K562 (cell line): ENCODE results near the gene RNF167. TPM values are rescaled to one million over a fixed set of nuclear protein-coding genes. Genes with fewer than 3 reads are reported as not detected.

Experiments
- ATAC-seq: fragments of 200-7000 bp; cut with Tn5 transposase; 3 replicates; pipeline ENCODE4 v1.9.1; 2020; ENCODE audit warnings: moderate library complexity
- BruUV-seq: library from RNA; stranded (reverse); fragments of 400-500 nt; replicated peaks from 2 replicates; lab custom pipeline; 2021; lab: Mats Ljungman, UMichigan
- CTCF ChIA-PET: fragments of 300-600 bp; formaldehyde crosslinking; extraction: SDS; loops from one replicate; lab custom pipeline; 2021; ENCODE audit warnings: low intra/inter-chr PET ratio; lab: Yijun Ruan, JAX
- POLR2A ChIA-PET: fragments of 300-600, 350-650 bp; sonication (Branson Sonifier 250); formaldehyde crosslinking; extraction: SDS; loops from one replicate; lab custom pipeline; 2021; ENCODE audit warnings: antibody characterized with exemption, inconsistent platforms; lab: Yijun Ruan, JAX
- DNase-seq, 4 experiments: peaks; one replicate each; pipeline versions ENCODE4 v3.0.0 to v3.0.0-alpha.2; 2011 to 2018; ENCODE audit warnings: low spot score in 3 of 4, mixed read lengths in 3 of 4; ENCODE audit errors: extremely low read depth in 1 of 4
- FAIRE-seq: peaks from 2 replicates; lab custom pipeline; 2011; peaks lifted over from hg19 to GRCh38; lab: Jason Lieb, UNC
- H2AFZ ChIP-seq: 2 replicates; pipeline ENCODE4 v1.6.0; 2011; ENCODE audit warnings: low read depth, low read length, control low read depth, inconsistent platforms
- H3K27ac ChIP-seq: fragments of 200-600 bp; 3 replicates; pipeline ENCODE4 v1.8.0; 2011; ENCODE audit warnings: low read depth, mild to moderate bottlenecking, control low read depth, inconsistent platforms, low read length, moderate library complexity, mixed read lengths; ENCODE audit errors: extremely low read depth
- H3K27me3 ChIP-seq, 2 experiments: fragments of 300-600 bp in 1 of 2; 2 replicates in 1 of 2; 3 replicates in 1 of 2; pipeline versions ENCODE4 v1.6.0 to v1.8.0; 2011; ENCODE audit warnings: inconsistent platforms in 2 of 2, low read length in 2 of 2, mild to moderate bottlenecking in 1 of 2, mixed read lengths in 1 of 2, moderate library complexity in 1 of 2; ENCODE audit not compliant: control insufficient read depth in 2 of 2, insufficient read depth in 2 of 2
- H3K36me3 ChIP-seq: fragments of 300-600 bp; 3 replicates; pipeline ENCODE4 v1.8.0; 2011; ENCODE audit warnings: mild to moderate bottlenecking, low read length, inconsistent platforms; ENCODE audit not compliant: control insufficient read depth, insufficient read depth
- H3K4me1 ChIP-seq, 2 experiments: fragments of 200-600 bp in 1 of 2; replicated peaks in 1 of 2; 2 replicates in 1 of 2; 3 replicates in 1 of 2; pipeline versions ENCODE4 v1.5.1 to v1.8.0; 2011; ENCODE audit warnings: inconsistent platforms in 2 of 2, low read length in 2 of 2, mild to moderate bottlenecking in 1 of 2, mixed read lengths in 1 of 2, moderate library complexity in 1 of 2; ENCODE audit not compliant: control insufficient read depth in 2 of 2, insufficient read depth in 2 of 2
- H3K4me2 ChIP-seq: 2 replicates; pipeline ENCODE4 v1.6.1; 2011; ENCODE audit warnings: low read length, control low read depth, inconsistent platforms, mixed read lengths; ENCODE audit not compliant: insufficient read depth
- H3K4me3 ChIP-seq: fragments of 200-600 bp; sonication (generic), shearing (Covaris generic); 2 replicates; pipeline ENCODE4 v1.5.1; 2016; ENCODE audit warnings: control low read depth, inconsistent platforms
- H3K79me2 ChIP-seq: fragments of 200-600 bp; 3 replicates; pipeline ENCODE4 v1.8.0; 2011; ENCODE audit warnings: low read length, inconsistent platforms; ENCODE audit not compliant: control insufficient read depth, insufficient read depth
- H3K9ac ChIP-seq, 2 experiments: 2 replicates each; pipeline versions ENCODE4 v1.6.0 to v1.6.1; 2011; ENCODE audit warnings: low read depth in 2 of 2, low read length in 2 of 2, control low read depth in 1 of 2, inconsistent platforms in 1 of 2, mild to moderate bottlenecking in 1 of 2, mixed read lengths in 1 of 2; ENCODE audit not compliant: insufficient read depth in 1 of 2
- H3K9me1 ChIP-seq: one replicate; pipeline ENCODE4 v1.6.0; 2011; ENCODE audit warnings: inconsistent platforms, mild to moderate bottlenecking, low read length, moderate library complexity; ENCODE audit not compliant: control insufficient read depth, insufficient read depth
- H3K9me3 ChIP-seq: replicated peaks from 2 replicates; pipeline ENCODE4 v1.5.1; 2011; ENCODE audit warnings: low read depth, low read length, inconsistent platforms; ENCODE audit not compliant: control insufficient read depth, insufficient read depth
- H4K20me1 ChIP-seq: replicated peaks from 2 replicates; pipeline ENCODE4 v1.6.1; 2011; ENCODE audit warnings: low read length, inconsistent platforms, mixed read lengths; ENCODE audit not compliant: control insufficient read depth, insufficient read depth
- ATF7 ChIP-seq: fragments of 450-650 bp; IDR thresholded peaks from 2 replicates; pipeline ENCODE4 v1.7.1; 2014; ENCODE audit warnings: mild to moderate bottlenecking, moderate library complexity
- DACH1 ChIP-seq: fragments of 450-650 bp; IDR thresholded peaks from 2 replicates; pipeline ENCODE4 v1.6.1; 2018; ENCODE audit not compliant: partially characterized antibody
- ELF2 ChIP-seq: fragments of 250-450 bp; sonication (Bioruptor Pico); IDR thresholded peaks from 2 replicates; pipeline ENCODE4 v1.5.0; 2021; ENCODE audit warnings: mild to moderate bottlenecking
- ETV6 ChIP-seq, 3 experiments: fragments of 150-350 bp in 1 of 3; sonication (generic) in 1 of 3; formaldehyde crosslinking in 1 of 3; IDR thresholded peaks; 2 replicates each; pipeline versions ENCODE4 v1.6.1 to v1.8.0; 2014 to 2022; ENCODE audit warnings: borderline replicate concordance in 2 of 3, low read depth in 2 of 3, antibody characterized with exemption in 1 of 3, low read length in 1 of 3, mild to moderate bottlenecking in 1 of 3, missing genetic modification reagents in 1 of 3
- HNRNPL ChIP-seq: fragments of 200-400 bp; formaldehyde crosslinking; IDR thresholded peaks from 2 replicates; pipeline ENCODE4 v1.6.1; 2017; ENCODE audit warnings: low read depth, mild to moderate bottlenecking, low read length
- MITF ChIP-seq: IDR thresholded peaks from 2 replicates; pipeline ENCODE4 v1.6.1; 2014; ENCODE audit warnings: antibody characterized with exemption
- NR2C2 ChIP-seq, 2 experiments: fragments of 200-800 bp in 1 of 2; sonication (Bioruptor generic) in 1 of 2; sonication (generic) in 1 of 2; formaldehyde crosslinking in 1 of 2; IDR thresholded peaks; 2 replicates each; pipeline versions ENCODE4 v1.6.1 to v1.8.0; 2016 to 2022; ENCODE audit warnings: mild to moderate bottlenecking in 1 of 2, missing compliant biosample characterization in 1 of 2, missing genetic modification characterization in 1 of 2, missing genetic modification reagents in 1 of 2
- PHB ChIP-seq: fragments of 250-450 bp; sonication (Bioruptor Pico); IDR thresholded peaks from 2 replicates; pipeline ENCODE4 v1.5.0; 2021
- POLR2A ChIP-seq: fragments of 450-650 bp; conservative IDR thresholded peaks from 2 replicates; pipeline ENCODE4 v1.6.1; 2016
- POLR2B ChIP-seq: fragments of 450-650 bp; IDR thresholded peaks from 2 replicates; pipeline ENCODE4 v1.6.1; 2018; ENCODE audit warnings: low read depth; ENCODE audit not compliant: partially characterized antibody
- SAFB ChIP-seq: fragments of 200-400 bp; formaldehyde crosslinking; IDR thresholded peaks from 2 replicates; pipeline ENCODE4 v1.6.1; 2017; ENCODE audit warnings: low read depth, low read length, borderline replicate concordance
- SMAD4 ChIP-seq: fragments of 250-450 bp; sonication (Bioruptor Pico); conservative IDR thresholded peaks from 2 replicates; pipeline ENCODE4 v1.8.0; 2021; ENCODE audit warnings: inconsistent platforms, mild to moderate bottlenecking, moderate library complexity
- TEAD2 ChIP-seq: fragments of 450-650 bp; IDR thresholded peaks from 2 replicates; pipeline ENCODE4 v1.6.1; 2016; ENCODE audit warnings: missing genetic modification characterization, control low read depth, missing compliant biosample characterization
- U2AF1 ChIP-seq: fragments of 200-400 bp; formaldehyde crosslinking; optimal IDR thresholded peaks from 2 replicates; pipeline ENCODE3; 2017; ENCODE audit warnings: mild to moderate bottlenecking, low read depth, low read length, moderate library complexity
- YY1 ChIP-seq, 3 experiments: IDR thresholded peaks; 2 replicates each; pipeline ENCODE4 v1.6.1; 2011; ENCODE audit warnings: low read length in 2 of 3, mild to moderate bottlenecking in 2 of 3, moderate library complexity in 2 of 3, borderline replicate concordance in 1 of 3, control low read depth in 1 of 3, low read depth in 1 of 3; ENCODE audit not compliant: insufficient read depth in 3 of 3, insufficient replicate concordance in 2 of 3, control insufficient read depth in 1 of 3, insufficient read length in 1 of 3; ENCODE audit errors: extremely low read depth in 1 of 3
- ZBTB8A ChIP-seq: fragments of 450-650 bp; IDR thresholded peaks from 2 replicates; pipeline ENCODE4 v1.6.1; 2018; ENCODE audit warnings: mild to moderate bottlenecking, moderate library complexity; ENCODE audit not compliant: partially characterized antibody
- ZNF232 ChIP-seq: sonication (generic); formaldehyde crosslinking; IDR thresholded peaks from 2 replicates; pipeline ENCODE4 v1.8.0; 2022; ENCODE audit warnings: mild to moderate bottlenecking, missing genetic modification reagents
- ZNF277 ChIP-seq: fragments of 250-450 bp; sonication (Bioruptor Pico); IDR thresholded peaks from 2 replicates; pipeline ENCODE4 v1.8.0; 2022; ENCODE audit warnings: inconsistent platforms, mild to moderate bottlenecking, moderate library complexity, borderline replicate concordance
- WGBS: fragments of 100-300 bp; shearing (Covaris generic); methylation state at CpG from one replicate; pipeline ENCODE4 v1.1.6; 2016; ENCODE audit warnings: low coverage, mixed read lengths; ENCODE audit not compliant: insufficient coverage; ENCODE audit errors: missing lambda C conversion rate; 5-methylcytosine and 5-hydroxymethylcytosine counted together
- in situ Hi-C: fragments of 300-500 bp; cut with MboI; formaldehyde crosslinking; loops from 4 replicates; pipeline ENCODE4 v1.15.0; 2018; ENCODE audit warnings: inconsistent platforms, mixed read lengths
- intact Hi-C: fragments of 100-400 bp; cut with micrococcal nuclease; formaldehyde crosslinking; loops from 2 replicates; pipeline ENCODE4 v1.14.2; 2022
- polyA plus RNA-seq, 8 experiments: library from polyadenylated mRNA; depleted of rRNA in 4 of 8; stranded (reverse) in 5 of 8; unstranded in 3 of 8; fragments of >200 nt; fragmentation: Nextera tagmentation in 2 of 8; fragmentation: Illumina TruSeq in 1 of 8; extraction: Ambion mirVana in 2 of 8; extraction: Trizol in 1 of 8; gene quantifications; 2 replicates each; pipeline versions ENCODE4 v1.2.1 to v1.2.3, GENCODE V29; 2011 to 2014; ENCODE audit warnings: inconsistent platforms in 1 of 8, missing spikeins in 1 of 8
- total RNA-seq, 7 experiments: library from RNA; depleted of rRNA in 6 of 7; stranded (reverse); fragments of >200 nt in 6 of 7; fragmentation: Illumina TruSeq in 2 of 7; extraction: Trizol in 2 of 7; gene quantifications; 2 replicates each; pipeline versions ENCODE4 v1.2.1 to v1.2.3, GENCODE V29; 2011 to 2021; ENCODE audit warnings: low replicate concordance in 1 of 7

The RNF167 gene
- total and polyA plus RNA-seq, 9 of the 15 experiments (the other 6 are each of a cell fraction or from before 2014, with no cell fraction given) = 16.5 to 143 (median 45.5) TPM

GRCh38 chr17:4986951-4987766 is 47.1 kb downstream of the RNF167 start, which contains the start of gene CAMTA2:
Gene CAMTA2, minus strand, starts transcription at chr17:4987675. Its CDS starts 1,453 bp downstream, at chr17:4986222.
- Histone ChIP-seq H3K9ac (peak within 1 kb of the TSS; percentile 73 to 94), H3K27me3 (no peaks in the 10 kb centered on the region), H3K4me1 (peaks cover 10 to 21% of the 10 kb centered on the region in 2 experiments; a peak in 4 of 5 replicates), H3K79me2 (peaks cover 26% of the 10 kb centered on the region), H2AFZ (peak within 1 kb of the TSS; percentile 94), H3K36me3 (peaks cover 15% of the 10 kb centered on the region), H3K4me2 (peak within 1 kb of the TSS; percentile 82), H3K27ac (peak within 1 kb of the TSS; percentile 74), H3K9me3 (no peaks in the 10 kb centered on the region), H4K20me1 (no peaks in the 10 kb centered on the region), H3K9me1 (no peaks in the 10 kb centered on the region), H3K4me3 (peak within 1 kb of the TSS; percentile 77)
- FAIRE-seq (peak; percentile 72), DNase-seq (peak; percentile 85 to 90 (median 86)), ATAC-seq (peak; percentile 93)
- intact Hi-C loops = no loop called here
- CTCF ChIA-PET = interaction anchor here (0.7 to 0.9 kb wide), 3 partner anchors 46 to 78 kb away, joined by 3 read pairs; no protein-coding TSS in a partner anchor
- in situ Hi-C loops = no loop called here
- WGBS = 0% methylated on average over 28 of the region's 78 CpGs
- POLR2A ChIA-PET = interaction anchor here (0.6 to 2.4 kb wide), 12 partner anchors 8 to 145 kb away, joined by 3 to 13 read pairs (median 4); partner anchors contain the start of genes ENO3, INCA1 and KIF1C
- no TSS peak for BruUV-seq
- TF ChIP-seq ZNF232 (0 out of 2 replicates have a peak, but pooled peaks have one; percentile 36), POLR2A (peak; percentile 74), ATF7 (peak; percentile 89), HNRNPL (peak; percentile 86), ZBTB8A (no peak), NR2C2 (CRISPR knock-in tag; IDR thresholded peaks at IDR 0.05) (no peak), NR2C2 (tag; IDR thresholded peaks at IDR 0.05) (peak; percentile 83), MITF (no peak), YY1 (IDR thresholded peaks at IDR 0.05; ENCODE audit: borderline replicate concordance in 1 of 3, control insufficient read depth in 1 of 3, extremely low read depth in 1 of 3, insufficient read depth in 3 of 3, insufficient read length in 1 of 3, insufficient replicate concordance in 2 of 3, low read depth in 1 of 3, low read length in 2 of 3) (peak; percentile 31 to 86 (median 84)), SMAD4 (CRISPR knock-in tag) (peak; percentile 85), PHB (CRISPR knock-in tag) (no peak), ETV6 (IDR thresholded peaks at IDR 0.05; ENCODE audit: borderline replicate concordance in 1 of 2, low read depth in 2 of 2, low read length in 1 of 2) (no peak), ETV6 (CRISPR knock-in tag; IDR thresholded peaks at IDR 0.05; ENCODE audit: borderline replicate concordance) (0 out of 2 replicates have a peak, but pooled peaks have one; percentile 69), ELF2 (CRISPR knock-in tag) (peak; percentile 74), POLR2B (peak; percentile 14), TEAD2 (tag) (no peak), SAFB (peak; percentile 66), DACH1 (no peak), ZNF277 (CRISPR knock-in tag) (no peak), U2AF1 (peak; percentile 94)
